ENCODE data around the gene CBFB. TPM values are rescaled to one million over a fixed set of nuclear protein-coding genes. Genes with fewer than 3 reads are reported as not detected.

Gene CBFB
- total RNA-seq, 2 donors from 2014 or later: 25.7 to 49.3 TPM

DNA sequence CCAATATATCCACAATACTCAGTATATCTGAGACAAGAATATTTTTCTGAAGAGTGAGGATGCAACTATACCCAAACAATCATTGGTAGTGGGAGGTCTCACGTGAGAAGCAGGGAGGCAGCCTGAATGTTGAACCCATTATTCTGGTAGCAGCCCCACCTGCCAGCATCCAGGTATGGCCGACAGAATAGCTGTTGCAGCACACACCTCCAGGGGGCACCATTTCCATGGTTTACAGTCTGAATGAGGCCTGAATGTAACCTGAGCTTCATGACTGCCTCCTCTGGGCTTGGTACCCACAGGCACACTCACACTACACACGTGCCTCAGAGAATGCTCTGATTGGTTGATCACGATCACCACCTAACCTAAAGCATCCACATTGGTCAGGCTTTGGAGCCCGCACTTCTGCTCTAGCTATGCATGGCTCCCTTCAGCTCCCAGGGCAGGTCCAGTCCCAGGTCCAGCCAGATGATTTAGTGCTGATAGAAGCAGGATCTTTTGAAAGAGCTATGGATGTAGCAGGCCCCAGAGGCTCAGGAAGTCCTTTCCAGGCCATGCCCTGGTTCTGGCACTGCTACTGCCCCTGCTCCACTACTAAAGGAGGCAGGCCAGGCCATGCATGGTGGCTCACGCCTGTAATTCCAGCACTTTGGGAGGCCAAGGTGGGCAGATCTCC, 11.0 kb upstream of the CBFB start:
- Histone ChIP-seq H3K27ac (no peak overlapping the region), H3K27me3 (no peaks in the 10 kb centered on the region), H3K4me1 (peaks cover 0 to 17% of the 10 kb centered on the region in 2 donors), H3K36me3 (no peaks in the 10 kb centered on the region), H3K9me3 (no peaks in the 10 kb centered on the region), H3K4me3 (no peak overlapping the region)
- TF ChIP-seq, protein P1, sequence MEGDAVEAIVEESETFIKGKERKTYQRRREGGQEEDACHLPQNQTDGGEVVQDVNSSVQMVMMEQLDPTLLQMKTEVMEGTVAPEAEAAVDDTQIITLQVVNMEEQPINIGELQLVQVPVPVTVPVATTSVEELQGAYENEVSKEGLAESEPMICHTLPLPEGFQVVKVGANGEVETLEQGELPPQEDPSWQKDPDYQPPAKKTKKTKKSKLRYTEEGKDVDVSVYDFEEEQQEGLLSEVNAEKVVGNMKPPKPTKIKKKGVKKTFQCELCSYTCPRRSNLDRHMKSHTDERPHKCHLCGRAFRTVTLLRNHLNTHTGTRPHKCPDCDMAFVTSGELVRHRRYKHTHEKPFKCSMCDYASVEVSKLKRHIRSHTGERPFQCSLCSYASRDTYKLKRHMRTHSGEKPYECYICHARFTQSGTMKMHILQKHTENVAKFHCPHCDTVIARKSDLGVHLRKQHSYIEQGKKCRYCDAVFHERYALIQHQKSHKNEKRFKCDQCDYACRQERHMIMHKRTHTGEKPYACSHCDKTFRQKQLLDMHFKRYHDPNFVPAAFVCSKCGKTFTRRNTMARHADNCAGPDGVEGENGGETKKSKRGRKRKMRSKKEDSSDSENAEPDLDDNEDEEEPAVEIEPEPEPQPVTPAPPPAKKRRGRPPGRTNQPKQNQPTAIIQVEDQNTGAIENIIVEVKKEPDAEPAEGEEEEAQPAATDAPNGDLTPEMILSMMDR (IDR thresholded peaks at IDR 0.05): peak in 1 of 2 donors; percentile 61
- DNase-seq (ENCODE audit: low spot score): no peak

DNA sequence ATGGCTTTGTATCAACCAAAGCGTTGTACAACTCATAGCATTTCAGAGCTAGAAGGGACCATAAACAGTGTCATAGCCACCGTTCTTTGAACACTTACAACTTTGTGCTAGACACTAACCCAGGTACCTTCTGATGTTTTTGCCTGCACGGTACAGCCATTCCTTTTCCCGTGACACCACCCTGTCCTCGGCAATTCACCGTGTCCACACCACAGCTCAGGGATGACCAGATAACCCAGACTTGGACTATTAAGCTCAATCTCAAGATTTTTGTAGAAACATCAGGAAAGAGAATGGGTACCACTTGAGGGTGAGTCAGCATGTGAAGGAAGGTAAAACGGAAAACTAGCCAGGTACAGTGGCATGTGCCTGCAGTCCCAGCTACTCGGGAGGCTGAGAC, 9.8 kb upstream of the CBFB start:
- no peaks in the 10 kb centered on the region for H3K27me3 ChIP-seq
- DNase-seq (ENCODE audit: low spot score): no peak
- no peaks in the 10 kb centered on the region for H3K9me3 ChIP-seq
- H3K27ac ChIP-seq: no peak overlapping the region
- TF ChIP-seq, protein P1 (IDR thresholded peaks at IDR 0.05): no peak
- H3K36me3 ChIP-seq: no peaks in the 10 kb centered on the region
- H3K4me1 ChIP-seq: peaks cover 0 to 7% of the 10 kb centered on the region in 2 donors
- H3K4me3 ChIP-seq: no peak overlapping the region

DNA sequence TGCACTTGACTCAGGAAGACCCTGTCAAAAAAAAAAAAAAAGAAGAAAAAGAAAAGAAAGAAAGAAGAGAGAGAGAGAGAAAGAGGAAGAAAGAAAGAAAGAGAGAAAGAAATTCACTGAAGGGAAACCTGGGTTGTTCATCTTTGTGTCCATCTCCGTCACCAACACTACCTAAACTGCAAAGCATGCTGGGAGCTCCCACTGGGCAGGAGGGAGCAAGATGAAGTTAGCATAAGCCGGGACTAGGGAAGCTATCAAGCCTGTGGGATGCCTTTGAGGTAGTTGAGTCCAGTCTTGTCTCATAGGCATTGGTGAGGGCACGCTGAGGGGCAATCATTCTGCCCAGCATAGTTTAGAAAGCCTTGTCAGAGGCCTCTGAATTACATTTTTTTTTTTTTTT, 7.6 kb upstream of the CBFB start:
- Histone ChIP-seq H3K36me3 (no peaks in the 10 kb centered on the region), H3K27me3 (no peaks in the 10 kb centered on the region), H3K4me1 (no peaks in the 10 kb centered on the region), H3K9me3 (no peaks in the 10 kb centered on the region), H3K27ac (no peak overlapping the region), H3K4me3 (no peak overlapping the region)
- no peak for DNase-seq (ENCODE audit: low spot score)
- TF ChIP-seq, protein P1 (IDR thresholded peaks at IDR 0.05): no peak

DNA sequence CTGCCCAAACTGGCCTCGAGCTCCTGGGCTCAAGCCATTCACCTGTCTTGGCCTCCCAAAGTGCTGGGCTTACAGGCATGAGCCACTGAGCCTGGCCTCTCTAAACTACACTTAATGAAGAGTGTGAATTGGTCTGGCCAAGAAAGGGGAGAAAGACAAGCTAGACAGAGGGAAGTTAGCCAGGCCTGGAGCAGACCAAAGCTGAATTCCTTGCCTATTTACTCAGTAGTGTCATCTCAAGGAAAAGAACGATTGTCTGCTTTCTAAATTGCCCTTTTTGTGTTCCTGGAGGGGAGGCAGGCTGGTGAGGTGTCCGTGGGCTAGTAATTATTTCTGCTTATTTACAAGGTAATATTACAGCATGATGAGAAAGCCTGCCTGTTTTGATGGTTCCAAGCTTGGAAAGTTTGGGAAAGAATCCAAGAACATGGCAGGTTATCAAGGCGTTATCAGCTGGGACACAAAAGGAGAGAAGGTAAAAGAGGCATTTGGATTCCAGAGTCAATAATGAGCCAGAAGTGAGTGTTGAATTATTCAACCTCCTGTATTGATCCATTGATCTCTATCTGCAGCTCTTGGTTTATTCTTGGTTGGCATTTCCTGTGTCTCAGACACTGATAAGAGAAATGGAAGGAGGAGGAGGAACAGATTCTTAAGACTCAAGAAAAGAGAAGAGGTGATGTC, 6.3 kb upstream of the CBFB start:
- Histone ChIP-seq H3K36me3 (no peaks in the 10 kb centered on the region), H3K27me3 (no peaks in the 10 kb centered on the region), H3K27ac (no peak overlapping the region), H3K4me1 (no peaks in the 10 kb centered on the region), H3K4me3 (no peak overlapping the region), H3K9me3 (no peaks in the 10 kb centered on the region)
- TF ChIP-seq, protein P1 (IDR thresholded peaks at IDR 0.05): no peak
- peak; percentile 38 for DNase-seq (ENCODE audit: low spot score)

DNA sequence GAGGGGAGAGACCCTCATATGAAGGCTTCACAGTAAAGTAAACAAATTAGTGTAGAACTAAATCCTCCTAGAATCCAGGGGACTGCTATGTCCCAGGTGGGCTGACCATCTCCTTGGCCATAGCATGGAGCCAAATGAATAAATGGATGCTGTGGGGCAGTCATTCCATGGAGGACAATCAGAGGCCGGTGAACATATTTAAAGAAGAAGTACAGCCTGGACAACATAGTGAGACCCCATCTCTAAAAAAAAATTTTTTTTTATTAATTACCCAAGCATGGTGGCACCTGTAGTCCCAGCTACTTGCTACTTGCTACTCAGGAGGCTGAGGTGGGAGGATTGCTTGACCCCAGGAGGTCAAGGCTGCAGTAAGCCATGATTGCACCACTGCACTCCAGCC, 5.3 kb upstream of the CBFB start:
- TF ChIP-seq, protein P1 (IDR thresholded peaks at IDR 0.05): no peak
- Histone ChIP-seq H3K36me3 (no peaks in the 10 kb centered on the region), H3K4me3 (no peak overlapping the region), H3K9me3 (no peaks in the 10 kb centered on the region), H3K27ac (no peak overlapping the region), H3K4me1 (peaks cover 0 to 7% of the 10 kb centered on the region in 2 donors), H3K27me3 (no peaks in the 10 kb centered on the region)
- no peak for DNase-seq (ENCODE audit: low spot score)
